SU-DHL-6 (cell line): ENCODE results near the gene TRAF4.
"Not testable (repeated sequence)": the region's sequence is repeated elsewhere in the genome, so short reads cannot be mapped to it uniquely, and the experiment has no call there.

Experiments
- H2AFZ ChIP-seq: fragments of 200-600 bp; sonication (generic); 2 replicates; pipeline ENCODE4 v1.6.1; 2014; ENCODE audit warnings: low read depth, mild to moderate bottlenecking, moderate library complexity, mixed read lengths, antibody characterized with exemption, low read length; ENCODE audit not compliant: severe bottlenecking
- H3F3A ChIP-seq: fragments of 200-600 bp; shearing (Covaris generic); 2 replicates; pipeline ENCODE4 v1.6.0; 2016; ENCODE audit warnings: antibody characterized with exemption, mild to moderate bottlenecking; ENCODE audit not compliant: insufficient read depth
- H3K27ac ChIP-seq: fragments of 200-600 bp; sonication (generic); 2 replicates; pipeline ENCODE4 v1.5.1; 2016; ENCODE audit warnings: low read depth, mild to moderate bottlenecking, low read length, moderate library complexity, mixed read lengths
- H3K27me3 ChIP-seq: fragments of 200-600 bp; sonication (generic), shearing (Covaris generic); 2 replicates; pipeline ENCODE4 v1.6.0; 2014; ENCODE audit warnings: mild to moderate bottlenecking, low read length
- H3K36me3 ChIP-seq: fragments of 200-600 bp; sonication (generic); 2 replicates; pipeline ENCODE4 v1.6.1; 2014; ENCODE audit warnings: mild to moderate bottlenecking, low read length, mixed read lengths
- H3K4me2 ChIP-seq: fragments of 300-600, 200-600 bp; shearing (Covaris generic), sonication (generic); 2 replicates; pipeline ENCODE4 v1.6.0; 2014; ENCODE audit warnings: low read length, low read depth, mild to moderate bottlenecking; ENCODE audit not compliant: poor library complexity, severe bottlenecking
- H3K4me3 ChIP-seq: fragments of 200-600 bp; sonication (generic); 2 replicates; pipeline ENCODE4 v1.5.1; 2014; ENCODE audit warnings: antibody characterized with exemption, low read length, mild to moderate bottlenecking, mixed read lengths; ENCODE audit not compliant: insufficient read depth, poor library complexity, severe bottlenecking
- H3K79me2 ChIP-seq: fragments of 200-600 bp; sonication (generic); 2 replicates; pipeline ENCODE4 v1.6.1; 2014; ENCODE audit warnings: mild to moderate bottlenecking, low read length, moderate library complexity; ENCODE audit not compliant: insufficient read depth
- H3K9ac ChIP-seq: fragments of 200-600 bp; sonication (generic); 2 replicates; pipeline ENCODE4 v1.7.0; 2014; ENCODE audit warnings: mild to moderate bottlenecking, low read length
- H3K9me2 ChIP-seq: fragments of 200-600 bp; sonication (generic); replicated peaks from 2 replicates; pipeline ENCODE4 v1.6.1; 2014; ENCODE audit warnings: low read length; ENCODE audit not compliant: insufficient read depth
- H3K9me3 ChIP-seq: fragments of 200-600 bp; sonication (generic); 2 replicates; pipeline ENCODE4 v1.6.1; 2014; ENCODE audit warnings: low read length, mixed read lengths; ENCODE audit not compliant: insufficient read depth
- H4K20me1 ChIP-seq: fragments of 200-600 bp; sonication (generic); 2 replicates; pipeline ENCODE4 v1.6.1; 2014; ENCODE audit warnings: low read depth, mild to moderate bottlenecking, antibody characterized with exemption, low read length, moderate library complexity, mixed read lengths
- CTCF ChIP-seq: fragments of 200-600 bp; sonication (generic); IDR thresholded peaks from one replicate; pipeline ENCODE4 v1.5.1; 2017; ENCODE audit warnings: antibody characterized with exemption, mild to moderate bottlenecking, low read length, moderate library complexity; ENCODE audit not compliant: insufficient read depth, poor library complexity, severe bottlenecking
- EZH2phosphoT487 ChIP-seq: fragments of 200-600 bp; sonication (generic), shearing (Covaris generic); conservative IDR thresholded peaks from 2 replicates; pipeline ENCODE4 v1.6.1; 2018; ENCODE audit warnings: mild to moderate bottlenecking, antibody characterized with exemption, low read length, moderate library complexity, mixed read lengths

Gene TRAF4

DNA sequence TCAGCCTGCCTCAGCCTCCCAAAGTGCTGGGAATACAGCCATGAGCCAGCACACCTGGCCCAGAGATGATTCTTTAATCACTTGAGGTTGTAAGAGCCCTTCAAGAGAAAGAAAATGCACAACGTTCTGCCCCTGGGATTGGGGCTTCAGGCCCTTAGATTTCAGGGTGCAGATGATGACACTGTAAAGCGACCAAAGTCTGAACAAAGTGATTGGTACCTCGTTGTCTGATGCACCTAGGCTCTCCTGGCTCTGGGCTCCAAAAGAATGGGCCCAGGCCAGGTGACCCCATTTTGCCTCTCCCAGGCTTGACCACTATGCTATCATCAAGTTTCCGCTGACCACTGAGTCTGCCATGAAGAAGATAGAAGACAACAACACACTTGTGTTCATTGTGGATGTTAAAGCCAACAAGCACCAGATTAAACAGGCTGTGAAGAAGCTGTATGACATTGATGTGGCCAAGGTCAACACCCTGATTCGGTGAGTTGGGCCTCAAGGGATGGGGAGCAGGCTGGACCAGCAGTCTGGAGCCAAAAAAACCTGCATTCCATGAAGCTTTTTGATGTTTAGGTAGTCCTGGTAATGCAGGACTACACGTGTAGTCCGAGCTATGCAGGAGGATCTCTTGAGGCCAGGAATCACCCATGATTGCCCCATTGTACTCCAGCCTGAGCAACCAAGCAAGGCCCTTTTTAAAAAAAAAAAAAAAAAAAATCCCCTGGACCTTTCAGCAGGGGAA is 21.2 kb upstream of the TRAF4 start:
- no peak for TF ChIP-seq EZH2phosphoT487
- TF ChIP-seq CTCF = no peak
- Histone ChIP-seq H3K9ac (peak overlapping the region; percentile 96), H4K20me1 (0 out of 2 replicates have a peak, but pooled peaks cover 4% of the 10 kb centered on the region), H3K4me2 (peak overlapping the region; percentile 97), H2AFZ (no peak overlapping the region), H3K36me3 (peaks cover 23% of the 10 kb centered on the region), H3K9me2 (no peaks in the 10 kb centered on the region), H3K79me2 (peaks cover 42% of the 10 kb centered on the region), H3K4me3 (peak overlapping the region; percentile 77), H3F3A (peaks cover 59% of the 10 kb centered on the region), H3K9me3 (no peaks in the 10 kb centered on the region), H3K27me3 (no peaks in the 10 kb centered on the region), H3K27ac (peak overlapping the region; percentile 100)

GRCh38 chr17:28723159-28723835 is 20.5 kb upstream of the TRAF4 start:
- Histone ChIP-seq H3K9ac (peak overlapping the region; percentile 96), H3K27me3 (no peaks in the 10 kb centered on the region)

DNA sequence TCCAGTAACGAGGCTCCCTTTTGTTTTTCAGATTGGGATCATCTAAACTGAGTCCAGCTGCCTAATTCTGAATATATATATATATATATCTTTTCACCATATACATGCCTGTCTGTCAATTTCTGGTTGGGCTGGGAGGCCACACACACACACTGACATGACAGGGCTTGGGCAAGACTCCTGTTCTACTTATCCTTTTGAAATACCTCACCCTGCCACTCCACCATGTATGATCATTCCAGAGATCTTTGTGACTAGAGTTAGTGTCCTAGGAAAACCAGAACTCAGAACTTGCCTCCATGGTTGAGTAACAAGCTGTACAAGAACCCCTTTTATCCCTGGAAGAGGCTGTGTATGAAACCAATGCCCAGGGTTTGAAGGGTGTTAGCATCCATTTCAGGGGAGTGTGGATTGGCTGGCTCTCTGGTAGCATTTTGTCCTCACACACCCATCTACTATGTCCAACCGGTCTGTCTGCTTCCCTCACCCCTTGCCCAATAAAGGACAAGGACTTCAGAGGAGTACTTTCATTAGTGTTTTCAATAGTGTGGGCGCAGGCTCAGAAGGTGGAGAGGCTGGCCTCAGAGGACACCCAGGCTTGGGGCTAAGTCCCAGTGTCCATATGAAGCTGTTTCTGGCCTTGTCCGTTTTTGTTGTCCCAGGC is 19.8 kb upstream of the TRAF4 start:
- Histone ChIP-seq H3K4me2 (peak overlapping the region; percentile 97), H3K9ac (peak overlapping the region; percentile 82), H3K79me2 (peaks cover 42% of the 10 kb centered on the region), H3K4me3 (peak overlapping the region; percentile 60), H3K36me3 (peaks cover 23% of the 10 kb centered on the region), H3F3A (peaks cover 72% of the 10 kb centered on the region), H3K27ac (peak overlapping the region; percentile 100)
- not testable (repeated sequence) for H3K9me2 ChIP-seq, H2AFZ ChIP-seq, H4K20me1 ChIP-seq, H3K9me3 ChIP-seq, H3K27me3 ChIP-seq

More at GRCh38 chr17:28723159-28723835, 20.5 kb upstream of the TRAF4 start:
- H3K9me3 ChIP-seq = no peaks in the 10 kb centered on the region
- TF ChIP-seq CTCF = no peak
- no peak for TF ChIP-seq EZH2phosphoT487
- no peak overlapping the region for H2AFZ ChIP-seq
- peak overlapping the region; percentile 19 for H3K4me3 ChIP-seq
- H3K36me3 ChIP-seq = peaks cover 23% of the 10 kb centered on the region
- H3K79me2 ChIP-seq = peaks cover 42% of the 10 kb centered on the region
- 0 out of 2 replicates have a peak, but pooled peaks cover 4% of the 10 kb centered on the region for H4K20me1 ChIP-seq
- peak overlapping the region; percentile 97 for H3K4me2 ChIP-seq
- H3K27ac ChIP-seq = peak overlapping the region; percentile 100
- H3F3A ChIP-seq = peaks cover 66% of the 10 kb centered on the region
- H3K9me2 ChIP-seq = no peaks in the 10 kb centered on the region
